Fibroblast of lung (primary cell): ENCODE measurements around the gene ADH1A.

Source experiments
- CTCF ChIP-seq, 2 donors: IDR thresholded peaks in 1 of 2; conservative IDR thresholded peaks in 1 of 2; 1 replicate in 1 of 2; 2 replicates in 1 of 2; pipeline ENCODE4 v1.5.1; 2011 to 2012; ENCODE audit warnings: low read length in 2 of 2, control low read depth in 1 of 2, inconsistent platforms in 1 of 2, low read depth in 1 of 2, mild to moderate bottlenecking in 1 of 2
- EZH2 ChIP-seq: IDR thresholded peaks from 2 replicates; pipeline ENCODE4 v1.5.1; 2012; ENCODE audit warnings: low read length, control low read depth, mild to moderate bottlenecking; ENCODE audit errors: missing control alignments

- TF ChIP-seq CTCF (conservative IDR thresholded peaks at IDR 0.05 in 1 of 2, IDR thresholded peaks at IDR 0.05 in 1 of 2; ENCODE audit: low read depth in 1 of 2, low read length in 2 of 2) = no peak
- no peak for TF ChIP-seq EZH2
Measured at GRCh38 chr4:99285387-99285786, 5.4 kb downstream of the ADH1A start.
